PC-3 (cell line): ENCODE data around the gene ACVR1B.

Source experiments
- EZH2phosphoT487 ChIP-seq: fragments of 300-600 bp; sonication (generic); IDR thresholded peaks from 2 replicates; pipeline ENCODE4 v1.6.1; 2018; ENCODE audit warnings: mild to moderate bottlenecking, antibody characterized with exemption, low read length, borderline replicate concordance
- TF ChIP-seq, protein P1 (sequence below): fragments of 300-600 bp; sonication (generic); conservative IDR thresholded peaks from 2 replicates; pipeline ENCODE4 v1.5.1; 2017; ENCODE audit warnings: antibody characterized with exemption, low read depth, mild to moderate bottlenecking, low read length

GRCh38 chr12:51973560-51973959 lies 22.1 kb downstream of the ACVR1B start:
- TF ChIP-seq, protein P1, sequence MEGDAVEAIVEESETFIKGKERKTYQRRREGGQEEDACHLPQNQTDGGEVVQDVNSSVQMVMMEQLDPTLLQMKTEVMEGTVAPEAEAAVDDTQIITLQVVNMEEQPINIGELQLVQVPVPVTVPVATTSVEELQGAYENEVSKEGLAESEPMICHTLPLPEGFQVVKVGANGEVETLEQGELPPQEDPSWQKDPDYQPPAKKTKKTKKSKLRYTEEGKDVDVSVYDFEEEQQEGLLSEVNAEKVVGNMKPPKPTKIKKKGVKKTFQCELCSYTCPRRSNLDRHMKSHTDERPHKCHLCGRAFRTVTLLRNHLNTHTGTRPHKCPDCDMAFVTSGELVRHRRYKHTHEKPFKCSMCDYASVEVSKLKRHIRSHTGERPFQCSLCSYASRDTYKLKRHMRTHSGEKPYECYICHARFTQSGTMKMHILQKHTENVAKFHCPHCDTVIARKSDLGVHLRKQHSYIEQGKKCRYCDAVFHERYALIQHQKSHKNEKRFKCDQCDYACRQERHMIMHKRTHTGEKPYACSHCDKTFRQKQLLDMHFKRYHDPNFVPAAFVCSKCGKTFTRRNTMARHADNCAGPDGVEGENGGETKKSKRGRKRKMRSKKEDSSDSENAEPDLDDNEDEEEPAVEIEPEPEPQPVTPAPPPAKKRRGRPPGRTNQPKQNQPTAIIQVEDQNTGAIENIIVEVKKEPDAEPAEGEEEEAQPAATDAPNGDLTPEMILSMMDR = no peak
- TF ChIP-seq EZH2phosphoT487 = no peak
